ENCODE results near the gene TCP11.

TCP11 gene

GRCh38 chr6:35094183-35094582, 47.0 kb downstream of the TCP11 start:
- Mint-ChIP-seq H3K36me3 (no peaks in the 10 kb centered on the region), H3K4me3 (no peak overlapping the region), H3K4me1 (no peaks in the 10 kb centered on the region), H3K27ac (no peak overlapping the region), H3K27me3 (no peaks in the 10 kb centered on the region), H3K9me3 (no peaks in the 10 kb centered on the region)

- no peaks in the 10 kb centered on the region for H3K36me3 Mint-ChIP-seq
- no peaks in the 10 kb centered on the region for H3K4me1 Mint-ChIP-seq
- H3K9me3 Mint-ChIP-seq: no peaks in the 10 kb centered on the region
- H3K4me3 Mint-ChIP-seq: no peak overlapping the region
- H3K27me3 Mint-ChIP-seq: no peaks in the 10 kb centered on the region
- H3K27ac Mint-ChIP-seq: no peak overlapping the region
Observed at GRCh38 chr6:35093783-35094182, 47.4 kb downstream of the TCP11 start.

- Mint-ChIP-seq H3K9me3 (no peaks in the 10 kb centered on the region), H3K4me1 (no peaks in the 10 kb centered on the region), H3K36me3 (no peaks in the 10 kb centered on the region), H3K4me3 (no peak overlapping the region), H3K27me3 (no peaks in the 10 kb centered on the region), H3K27ac (no peak overlapping the region)
Observed at GRCh38 chr6:35093118-35093445, 48.1 kb downstream of the TCP11 start.

GRCh38 chr6:35092362-35093117, 48.6 kb downstream of the TCP11 start:
- Mint-ChIP-seq H3K4me1 (no peaks in the 10 kb centered on the region), H3K36me3 (no peaks in the 10 kb centered on the region), H3K9me3 (no peaks in the 10 kb centered on the region), H3K27me3 (no peaks in the 10 kb centered on the region), H3K27ac (no peak overlapping the region), H3K4me3 (no peak overlapping the region)

- Mint-ChIP-seq H3K36me3 (no peaks in the 10 kb centered on the region), H3K9me3 (no peaks in the 10 kb centered on the region), H3K27ac (no peak overlapping the region), H3K27me3 (no peaks in the 10 kb centered on the region), H3K4me3 (no peak overlapping the region), H3K4me1 (no peaks in the 10 kb centered on the region)
Observed at GRCh38 chr6:35091346-35092083, 49.6 kb downstream of the TCP11 start.

- H3K4me1 Mint-ChIP-seq: no peaks in the 10 kb centered on the region
- H3K4me3 Mint-ChIP-seq: no peak overlapping the region
- no peaks in the 10 kb centered on the region for H3K27me3 Mint-ChIP-seq
- no peak overlapping the region for H3K27ac Mint-ChIP-seq
- H3K36me3 Mint-ChIP-seq: peaks cover 2% of the 10 kb centered on the region
- no peaks in the 10 kb centered on the region for H3K9me3 Mint-ChIP-seq
Observed at GRCh38 chr6:35090734-35091133, 50.4 kb downstream of the TCP11 start.

- Mint-ChIP-seq H3K4me3 (no peak overlapping the region), H3K27ac (no peak overlapping the region), H3K27me3 (no peaks in the 10 kb centered on the region), H3K9me3 (no peaks in the 10 kb centered on the region), H3K4me1 (no peaks in the 10 kb centered on the region), H3K36me3 (peaks cover 5% of the 10 kb centered on the region)
Observed at GRCh38 chr6:35089935-35090505, 51.1 kb downstream of the TCP11 start.

- H3K27ac Mint-ChIP-seq: no peak overlapping the region
- no peaks in the 10 kb centered on the region for H3K4me1 Mint-ChIP-seq
- no peak overlapping the region for H3K4me3 Mint-ChIP-seq
- H3K36me3 Mint-ChIP-seq: peaks cover 5% of the 10 kb centered on the region
- H3K27me3 Mint-ChIP-seq: no peaks in the 10 kb centered on the region
- no peaks in the 10 kb centered on the region for H3K9me3 Mint-ChIP-seq
Observed at GRCh38 chr6:35089216-35089934, 51.8 kb downstream of the TCP11 start.

- H3K9me3 Mint-ChIP-seq: no peaks in the 10 kb centered on the region
- no peak overlapping the region for H3K4me3 Mint-ChIP-seq
- H3K36me3 Mint-ChIP-seq: peaks cover 5% of the 10 kb centered on the region
- no peaks in the 10 kb centered on the region for H3K27me3 Mint-ChIP-seq
- H3K27ac Mint-ChIP-seq: no peak overlapping the region
- no peaks in the 10 kb centered on the region for H3K4me1 Mint-ChIP-seq
Observed at GRCh38 chr6:35088281-35089215, 52.6 kb downstream of the TCP11 start.

GRCh38 chr6:35087361-35088280, 53.5 kb downstream of the TCP11 start:
- Mint-ChIP-seq H3K4me1 (no peaks in the 10 kb centered on the region), H3K4me3 (no peak overlapping the region), H3K27ac (no peak overlapping the region), H3K27me3 (no peaks in the 10 kb centered on the region), H3K36me3 (peaks cover 5% of the 10 kb centered on the region), H3K9me3 (no peaks in the 10 kb centered on the region)

- Mint-ChIP-seq H3K4me1 (no peaks in the 10 kb centered on the region), H3K27me3 (no peaks in the 10 kb centered on the region), H3K4me3 (no peak overlapping the region), H3K27ac (no peak overlapping the region), H3K36me3 (peaks cover 5% of the 10 kb centered on the region), H3K9me3 (no peaks in the 10 kb centered on the region)
Observed at GRCh38 chr6:35086636-35087360, 54.3 kb downstream of the TCP11 start.

GRCh38 chr6:35086282-35086632, 54.9 kb downstream of the TCP11 start:
- Mint-ChIP-seq H3K9me3 (no peaks in the 10 kb centered on the region), H3K27ac (no peak overlapping the region), H3K36me3 (peaks cover 5% of the 10 kb centered on the region), H3K4me1 (no peaks in the 10 kb centered on the region), H3K4me3 (no peak overlapping the region), H3K27me3 (no peaks in the 10 kb centered on the region)

GRCh38 chr6:35085359-35086281, 55.5 kb downstream of the TCP11 start:
- Mint-ChIP-seq H3K27ac (no peak overlapping the region), H3K4me1 (no peaks in the 10 kb centered on the region), H3K36me3 (peaks cover 5% of the 10 kb centered on the region), H3K4me3 (no peak overlapping the region), H3K27me3 (no peaks in the 10 kb centered on the region), H3K9me3 (no peaks in the 10 kb centered on the region)
